NCI-H748 (cell line): Measurements from ENCODE around the gene HECTD1.
"Not testable (repeated sequence)": the region's sequence is repeated elsewhere in the genome, so short reads cannot be mapped to it uniquely, and the experiment has no call there.

Experiments
- DNase-seq: peaks from one replicate; lab custom pipeline; 2025; ENCODE audit not compliant: unreplicated experiment; lab: John Stamatoyannopoulos, UW

The HECTD1 gene

GRCh38 chr14:31207755-31208545 is at the start of gene HECTD1:
TSS of gene HECTD1 (minus strand) at chr14:31207793. CDS start at chr14:31205936, 1,857 bp downstream.
- peak; percentile 96 for DNase-seq

- no peak for DNase-seq
These were observed 49.6 kb upstream of the HECTD1 start for GRCh38 chr14:31257244-31257553.

- no peak for DNase-seq
These were observed 49.1 kb upstream of the HECTD1 start for GRCh38 chr14:31256534-31257243.

GRCh38 chr14:31255918-31256317 is 48.3 kb upstream of the HECTD1 start:
- DNase-seq, result not testable (repeated sequence)

GRCh38 chr14:31255286-31255685 is 47.7 kb upstream of the HECTD1 start:
- no peak for DNase-seq

- DNase-seq, result no peak
These were observed 46.3 kb upstream of the HECTD1 start for GRCh38 chr14:31253746-31254471.

- no peak for DNase-seq
These were observed 45.3 kb upstream of the HECTD1 start for GRCh38 chr14:31252865-31253264.

GRCh38 chr14:31251028-31251958 is 43.7 kb upstream of the HECTD1 start:
- DNase-seq, result no peak

GRCh38 chr14:31244626-31245025 is 37.0 kb upstream of the HECTD1 start:
- no peak for DNase-seq

GRCh38 chr14:31243860-31244259 is 36.3 kb upstream of the HECTD1 start:
- no peak for DNase-seq

- DNase-seq, result not testable (repeated sequence)
These were observed 34.8 kb upstream of the HECTD1 start for GRCh38 chr14:31242161-31242940.

GRCh38 chr14:31241450-31242114 is 34.0 kb upstream of the HECTD1 start:
- DNase-seq, result no peak

- no peak for DNase-seq
These were observed 32.1 kb upstream of the HECTD1 start for GRCh38 chr14:31239741-31240140.

- DNase-seq, result no peak
These were observed 27.9 kb upstream of the HECTD1 start for GRCh38 chr14:31235462-31235861.

- DNase-seq, result no peak
These were observed 24.5 kb upstream of the HECTD1 start for GRCh38 chr14:31232081-31232480.

- DNase-seq, result not testable (repeated sequence)
These were observed 23.7 kb upstream of the HECTD1 start for GRCh38 chr14:31231272-31231671.

GRCh38 chr14:31230573-31230958 is 23.0 kb upstream of the HECTD1 start:
- no peak for DNase-seq

GRCh38 chr14:31229638-31230572 is 22.3 kb upstream of the HECTD1 start:
- DNase-seq, result peak; percentile 52
